ENCODE data around the gene FHOD3. TPM values are rescaled to one million over a fixed set of nuclear protein-coding genes. Genes with fewer than 3 reads are reported as not detected.

FHOD3 gene
- total RNA-seq, 4 donors from 2014 or later, result 0.26 to 13.8 (median 4.9) TPM; not detected in 1

DNA sequence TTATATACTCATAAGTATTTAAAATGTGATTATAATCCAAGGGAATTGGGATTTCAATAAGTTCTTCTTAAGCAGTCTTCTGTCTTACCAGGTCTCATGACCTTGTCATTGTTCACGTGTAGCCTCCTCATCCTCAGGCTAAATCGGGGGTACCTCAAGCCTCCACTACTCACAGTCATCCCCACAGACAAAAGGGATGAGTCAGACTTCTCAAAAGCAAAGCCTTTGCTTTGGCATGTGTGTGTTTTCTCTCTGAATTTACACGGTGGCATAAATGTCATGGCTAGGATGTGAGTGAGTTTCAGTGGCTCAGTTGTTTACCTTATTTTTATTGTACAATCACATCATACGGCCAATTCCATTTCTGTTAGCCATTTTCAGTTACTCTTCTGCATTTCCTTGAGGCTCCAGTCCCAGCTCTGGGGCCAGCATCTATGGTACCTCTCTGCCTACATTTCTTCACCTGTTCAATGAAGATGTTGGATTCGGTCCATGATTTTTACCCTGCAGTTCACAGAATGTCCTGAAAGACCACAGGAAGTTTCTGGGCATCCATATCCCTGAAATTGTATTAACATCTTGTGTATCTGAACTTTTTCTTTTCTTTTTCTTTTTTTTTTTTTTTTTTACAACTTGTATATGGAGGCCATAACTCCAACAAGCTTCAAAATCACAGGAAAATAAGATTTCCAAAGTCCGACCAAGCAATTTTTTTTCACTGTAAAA, 195.3 kb downstream of the FHOD3 start:
- intact Hi-C loops (cut with DNase I; ENCODE audit: low total_unique reads), result no loop called here
- DNase-seq, result no peak
- Histone ChIP-seq H3K4me3 (no peak overlapping the region), H3K27me3 (no peaks in the 10 kb centered on the region), H3K36me3 (no peaks in the 10 kb centered on the region), H3K4me1 (no peaks in the 10 kb centered on the region), H3K9me3 (no peaks in the 10 kb centered on the region), H3K27ac (no peak overlapping the region)
- TF ChIP-seq, protein P1, sequence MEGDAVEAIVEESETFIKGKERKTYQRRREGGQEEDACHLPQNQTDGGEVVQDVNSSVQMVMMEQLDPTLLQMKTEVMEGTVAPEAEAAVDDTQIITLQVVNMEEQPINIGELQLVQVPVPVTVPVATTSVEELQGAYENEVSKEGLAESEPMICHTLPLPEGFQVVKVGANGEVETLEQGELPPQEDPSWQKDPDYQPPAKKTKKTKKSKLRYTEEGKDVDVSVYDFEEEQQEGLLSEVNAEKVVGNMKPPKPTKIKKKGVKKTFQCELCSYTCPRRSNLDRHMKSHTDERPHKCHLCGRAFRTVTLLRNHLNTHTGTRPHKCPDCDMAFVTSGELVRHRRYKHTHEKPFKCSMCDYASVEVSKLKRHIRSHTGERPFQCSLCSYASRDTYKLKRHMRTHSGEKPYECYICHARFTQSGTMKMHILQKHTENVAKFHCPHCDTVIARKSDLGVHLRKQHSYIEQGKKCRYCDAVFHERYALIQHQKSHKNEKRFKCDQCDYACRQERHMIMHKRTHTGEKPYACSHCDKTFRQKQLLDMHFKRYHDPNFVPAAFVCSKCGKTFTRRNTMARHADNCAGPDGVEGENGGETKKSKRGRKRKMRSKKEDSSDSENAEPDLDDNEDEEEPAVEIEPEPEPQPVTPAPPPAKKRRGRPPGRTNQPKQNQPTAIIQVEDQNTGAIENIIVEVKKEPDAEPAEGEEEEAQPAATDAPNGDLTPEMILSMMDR (IDR thresholded peaks at IDR 0.05), result no peak
- no peak for TF ChIP-seq POLR2A (IDR thresholded peaks at IDR 0.05)

GRCh38 chr18:36493349-36494159, 196.0 kb downstream of the FHOD3 start:
- no peaks in the 10 kb centered on the region for H3K9me3 ChIP-seq
- no peak for DNase-seq
- H3K4me1 ChIP-seq, result no peaks in the 10 kb centered on the region
- TF ChIP-seq POLR2A (IDR thresholded peaks at IDR 0.05), result no peak
- TF ChIP-seq, protein P1 (IDR thresholded peaks at IDR 0.05), result no peak
- no peaks in the 10 kb centered on the region for H3K36me3 ChIP-seq
- no peaks in the 10 kb centered on the region for H3K27me3 ChIP-seq
- H3K27ac ChIP-seq, result no peak overlapping the region
- intact Hi-C loops (cut with DNase I; ENCODE audit: low total_unique reads), result no loop called here
- no peak overlapping the region for H3K4me3 ChIP-seq

DNA sequence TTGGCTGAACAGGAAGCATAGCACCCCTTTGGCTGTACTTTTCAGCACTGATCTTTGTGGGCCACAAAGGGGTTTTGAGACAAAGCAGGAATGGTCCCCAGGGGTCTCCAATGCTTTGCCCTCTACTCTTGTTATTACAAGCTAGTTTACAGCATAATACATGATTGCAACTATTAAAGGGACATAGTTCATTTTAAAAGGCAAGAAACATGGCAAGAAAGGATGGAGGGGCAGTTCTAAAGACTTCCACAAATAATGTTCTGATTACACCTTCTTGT, 196.6 kb downstream of the FHOD3 start:
- Histone ChIP-seq H3K36me3 (no peaks in the 10 kb centered on the region), H3K27ac (no peak overlapping the region), H3K27me3 (no peaks in the 10 kb centered on the region), H3K4me1 (no peaks in the 10 kb centered on the region), H3K4me3 (no peak overlapping the region), H3K9me3 (no peaks in the 10 kb centered on the region)
- no peak for DNase-seq
- TF ChIP-seq, protein P1 (IDR thresholded peaks at IDR 0.05), result no peak
- no peak for TF ChIP-seq POLR2A (IDR thresholded peaks at IDR 0.05)
- intact Hi-C loops (cut with DNase I; ENCODE audit: low total_unique reads), result no loop called here

DNA sequence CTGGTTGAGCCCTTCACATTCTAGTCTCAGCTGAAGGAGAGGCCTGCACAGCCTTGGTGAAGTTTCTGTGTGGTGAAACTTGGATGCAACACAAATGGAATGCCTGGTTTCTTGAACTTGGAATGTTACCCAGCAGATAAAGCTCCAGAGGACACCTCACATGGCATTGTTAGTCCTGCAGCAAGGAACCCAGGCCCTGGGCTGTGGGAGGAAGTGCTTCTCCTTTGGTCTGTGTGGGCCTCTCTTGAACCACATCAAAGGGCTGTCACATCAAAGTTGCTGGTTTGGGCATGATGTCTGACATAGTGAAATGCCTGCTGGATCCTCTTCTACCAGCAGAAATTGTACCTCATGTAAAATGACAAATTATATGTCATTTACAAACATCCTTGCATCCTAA, 198.5 kb downstream of the FHOD3 start:
- Histone ChIP-seq H3K36me3 (no peaks in the 10 kb centered on the region), H3K27me3 (no peaks in the 10 kb centered on the region), H3K4me1 (no peaks in the 10 kb centered on the region), H3K9me3 (no peaks in the 10 kb centered on the region), H3K4me3 (no peak overlapping the region), H3K27ac (no peak overlapping the region)
- no peak for DNase-seq
- TF ChIP-seq, protein P1 (IDR thresholded peaks at IDR 0.05), result no peak
- no peak for TF ChIP-seq POLR2A (IDR thresholded peaks at IDR 0.05)
- intact Hi-C loops (cut with DNase I; ENCODE audit: low total_unique reads), result no loop called here

- Histone ChIP-seq H3K27ac (no peak overlapping the region), H3K36me3 (no peaks in the 10 kb centered on the region), H3K9me3 (no peaks in the 10 kb centered on the region), H3K4me1 (no peaks in the 10 kb centered on the region), H3K27me3 (no peaks in the 10 kb centered on the region), H3K4me3 (no peak overlapping the region)
- intact Hi-C loops (cut with DNase I; ENCODE audit: low total_unique reads), result no loop called here
- DNase-seq, result no peak
- TF ChIP-seq, protein P1 (IDR thresholded peaks at IDR 0.05), result no peak
- no peak for TF ChIP-seq POLR2A (IDR thresholded peaks at IDR 0.05)
Measured at GRCh38 chr18:36499938-36500337, 202.4 kb downstream of the FHOD3 start.

All from uterus (tissue), 4 donors.